GM12878 (cell line): Measurements from ENCODE around the gene THAP4. TPM values are rescaled to one million over a fixed set of nuclear protein-coding genes. Genes with fewer than 3 reads are reported as not detected.

ENCODE experiments used
- EGR1 ChIP-seq, 2 experiments: IDR thresholded peaks; 1 replicate in 1 of 2; 2 replicates in 1 of 2; pipeline ENCODE4 v1.6.1; 2011 to 2012; ENCODE audit warnings: low read depth in 2 of 2, low read length in 2 of 2, borderline replicate concordance in 1 of 2, mild to moderate bottlenecking in 1 of 2, moderate library complexity in 1 of 2
- GABPA ChIP-seq: IDR thresholded peaks from 2 replicates; pipeline ENCODE4 v1.6.1; 2014; ENCODE audit warnings: antibody characterized with exemption, low read depth, mild to moderate bottlenecking, inconsistent platforms
- IKZF2 ChIP-seq, 2 experiments: fragments of 450-650 bp; IDR thresholded peaks; 2 replicates each; pipeline ENCODE4 v1.6.1; 2017; ENCODE audit warnings: mild to moderate bottlenecking in 2 of 2, moderate library complexity in 2 of 2
- NR2C2 ChIP-seq: IDR thresholded peaks from 2 replicates; pipeline ENCODE4 v1.6.1; 2011; ENCODE audit warnings: borderline replicate concordance, low read depth; ENCODE audit not compliant: control insufficient read depth, insufficient read length
- REST ChIP-seq: IDR thresholded peaks from 2 replicates; pipeline ENCODE4 v1.6.1; 2012; ENCODE audit warnings: mild to moderate bottlenecking, low read depth, low read length
- SMC3 ChIP-seq: IDR thresholded peaks from 2 replicates; pipeline ENCODE4 v1.6.1; 2011; ENCODE audit warnings: low read length, improper control_type of control experiment, borderline replicate concordance
- SP1 ChIP-seq: IDR thresholded peaks from one replicate; pipeline ENCODE4 v1.6.1; 2011; ENCODE audit warnings: low read depth, low read length
- ZNF274 ChIP-seq: IDR thresholded peaks from one replicate; pipeline ENCODE4 v1.8.0; 2011; ENCODE audit not compliant: insufficient read length, insufficient read depth
- polyA plus RNA-seq, 11 experiments: library from polyadenylated mRNA; depleted of rRNA in 4 of 11; unstranded in 6 of 11; stranded (reverse) in 5 of 11; fragments of >200 nt; fragmentation: Nextera tagmentation in 4 of 11; fragmentation: Illumina TruSeq in 1 of 11; extraction: Ambion mirVana in 4 of 11; extraction: Trizol in 1 of 11; gene quantifications; 1 replicate in 1 of 11; 2 replicates in 10 of 11; pipeline versions ENCODE4 v1.2.1 to v1.2.3, GENCODE V29; 2011 to 2016; ENCODE audit warnings: inconsistent platforms in 2 of 11, missing spikeins in 2 of 11, low read depth in 1 of 11
- total RNA-seq, 4 experiments: library from RNA; depleted of rRNA in 3 of 4; stranded (reverse); fragments of >200 nt in 3 of 4; fragmentation: Illumina TruSeq in 1 of 4; extraction: Trizol in 1 of 4; gene quantifications; 2 replicates each; pipeline versions ENCODE4 v1.2.1 to v1.2.3, GENCODE V29; 2013 to 2021
- TF ChIP-seq, protein P1 (sequence below): fragments of 450-650 bp; IDR thresholded peaks from 2 replicates; pipeline ENCODE4 v1.6.1; 2017; ENCODE audit warnings: mild to moderate bottlenecking, low read depth, inconsistent platforms; ENCODE audit not compliant: poor library complexity, severe bottlenecking
- TF ChIP-seq, protein P2 (sequence below): IDR thresholded peaks from 2 replicates; pipeline ENCODE4 v1.6.1; 2012; ENCODE audit warnings: improper control_type of control experiment, low read depth, low read length; ENCODE audit not compliant: insufficient replicate concordance
- TF ChIP-seq, protein P3 (sequence below), 3 experiments: IDR thresholded peaks in 2 of 3; conservative IDR thresholded peaks in 1 of 3; 2 replicates each; pipeline ENCODE4 v1.5.1; 2011; ENCODE audit warnings: low read depth in 3 of 3, low read length in 3 of 3, mild to moderate bottlenecking in 3 of 3, control low read depth in 2 of 3, moderate library complexity in 2 of 3, inconsistent platforms in 1 of 3, mixed read lengths in 1 of 3; ENCODE audit not compliant: control insufficient read depth in 2 of 3, insufficient read depth in 1 of 3; ENCODE audit errors: extremely low read depth in 1 of 3
- TF ChIP-seq, protein P4 (sequence below): fragments of 450-650 bp; IDR thresholded peaks from 2 replicates; pipeline ENCODE4 v1.6.1; 2017; ENCODE audit warnings: low read depth, mild to moderate bottlenecking, moderate library complexity

THAP4 gene
- total and polyA plus RNA-seq, 10 of the 15 experiments (the other 5 are each of a cell fraction or from before 2014, with no cell fraction given), result 12.9 to 67.7 (median 44.5) TPM

DNA sequence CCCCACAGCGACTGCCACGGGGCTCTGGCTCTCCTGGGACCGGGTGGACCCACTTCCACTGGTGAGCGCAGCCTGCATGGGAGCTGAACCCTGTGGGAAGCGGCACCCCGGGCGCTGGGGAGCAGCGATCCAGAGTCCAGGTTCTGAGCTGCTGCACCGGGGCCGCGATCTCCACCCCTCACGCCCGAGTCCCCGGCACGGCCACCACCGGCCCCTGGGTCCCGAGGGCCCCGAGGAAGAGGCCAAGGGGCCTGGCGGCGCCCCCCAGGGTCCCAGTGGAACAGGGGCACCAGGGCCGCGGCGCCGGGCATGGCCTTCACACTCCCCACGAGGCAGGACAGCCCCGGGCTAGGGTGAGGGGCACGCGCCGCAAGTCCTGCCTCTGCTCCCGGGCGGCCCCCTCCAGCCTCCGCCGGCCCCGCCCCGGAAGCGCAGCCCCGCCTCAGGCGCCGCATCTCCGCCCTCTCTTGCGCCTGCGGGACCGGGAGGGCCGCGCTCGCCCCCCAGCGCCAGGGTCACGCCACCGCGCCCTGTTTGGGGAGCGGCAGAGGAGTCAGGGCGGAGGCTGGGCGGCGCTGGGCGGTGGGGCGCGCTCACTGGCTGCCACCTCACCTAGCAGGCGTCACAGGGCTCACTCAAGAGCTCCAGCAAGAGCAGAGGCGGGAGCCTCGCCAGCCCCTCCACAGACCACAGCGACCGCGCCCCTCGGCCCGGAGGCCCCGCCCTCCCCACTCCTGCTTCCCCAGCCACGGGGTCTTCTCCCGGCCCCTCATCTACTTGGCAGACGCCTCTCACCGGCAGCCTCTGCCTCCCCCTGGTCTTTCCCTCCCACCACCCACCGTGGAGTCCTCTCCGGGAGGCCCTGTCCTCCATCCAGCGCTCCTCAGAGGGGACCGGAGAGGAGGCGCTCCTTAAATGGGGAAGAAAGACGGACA is 26.8 kb downstream of the THAP4 start (continued):
- TF ChIP-seq SP1, result no peak
- TF ChIP-seq, protein P1, sequence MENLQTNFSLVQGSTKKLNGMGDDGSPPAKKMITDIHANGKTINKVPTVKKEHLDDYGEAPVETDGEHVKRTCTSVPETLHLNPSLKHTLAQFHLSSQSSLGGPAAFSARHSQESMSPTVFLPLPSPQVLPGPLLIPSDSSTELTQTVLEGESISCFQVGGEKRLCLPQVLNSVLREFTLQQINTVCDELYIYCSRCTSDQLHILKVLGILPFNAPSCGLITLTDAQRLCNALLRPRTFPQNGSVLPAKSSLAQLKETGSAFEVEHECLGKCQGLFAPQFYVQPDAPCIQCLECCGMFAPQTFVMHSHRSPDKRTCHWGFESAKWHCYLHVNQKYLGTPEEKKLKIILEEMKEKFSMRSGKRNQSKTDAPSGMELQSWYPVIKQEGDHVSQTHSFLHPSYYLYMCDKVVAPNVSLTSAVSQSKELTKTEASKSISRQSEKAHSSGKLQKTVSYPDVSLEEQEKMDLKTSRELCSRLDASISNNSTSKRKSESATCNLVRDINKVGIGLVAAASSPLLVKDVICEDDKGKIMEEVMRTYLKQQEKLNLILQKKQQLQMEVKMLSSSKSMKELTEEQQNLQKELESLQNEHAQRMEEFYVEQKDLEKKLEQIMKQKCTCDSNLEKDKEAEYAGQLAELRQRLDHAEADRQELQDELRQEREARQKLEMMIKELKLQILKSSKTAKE, result no peak
- TF ChIP-seq REST, result no peak
- TF ChIP-seq, protein P2, sequence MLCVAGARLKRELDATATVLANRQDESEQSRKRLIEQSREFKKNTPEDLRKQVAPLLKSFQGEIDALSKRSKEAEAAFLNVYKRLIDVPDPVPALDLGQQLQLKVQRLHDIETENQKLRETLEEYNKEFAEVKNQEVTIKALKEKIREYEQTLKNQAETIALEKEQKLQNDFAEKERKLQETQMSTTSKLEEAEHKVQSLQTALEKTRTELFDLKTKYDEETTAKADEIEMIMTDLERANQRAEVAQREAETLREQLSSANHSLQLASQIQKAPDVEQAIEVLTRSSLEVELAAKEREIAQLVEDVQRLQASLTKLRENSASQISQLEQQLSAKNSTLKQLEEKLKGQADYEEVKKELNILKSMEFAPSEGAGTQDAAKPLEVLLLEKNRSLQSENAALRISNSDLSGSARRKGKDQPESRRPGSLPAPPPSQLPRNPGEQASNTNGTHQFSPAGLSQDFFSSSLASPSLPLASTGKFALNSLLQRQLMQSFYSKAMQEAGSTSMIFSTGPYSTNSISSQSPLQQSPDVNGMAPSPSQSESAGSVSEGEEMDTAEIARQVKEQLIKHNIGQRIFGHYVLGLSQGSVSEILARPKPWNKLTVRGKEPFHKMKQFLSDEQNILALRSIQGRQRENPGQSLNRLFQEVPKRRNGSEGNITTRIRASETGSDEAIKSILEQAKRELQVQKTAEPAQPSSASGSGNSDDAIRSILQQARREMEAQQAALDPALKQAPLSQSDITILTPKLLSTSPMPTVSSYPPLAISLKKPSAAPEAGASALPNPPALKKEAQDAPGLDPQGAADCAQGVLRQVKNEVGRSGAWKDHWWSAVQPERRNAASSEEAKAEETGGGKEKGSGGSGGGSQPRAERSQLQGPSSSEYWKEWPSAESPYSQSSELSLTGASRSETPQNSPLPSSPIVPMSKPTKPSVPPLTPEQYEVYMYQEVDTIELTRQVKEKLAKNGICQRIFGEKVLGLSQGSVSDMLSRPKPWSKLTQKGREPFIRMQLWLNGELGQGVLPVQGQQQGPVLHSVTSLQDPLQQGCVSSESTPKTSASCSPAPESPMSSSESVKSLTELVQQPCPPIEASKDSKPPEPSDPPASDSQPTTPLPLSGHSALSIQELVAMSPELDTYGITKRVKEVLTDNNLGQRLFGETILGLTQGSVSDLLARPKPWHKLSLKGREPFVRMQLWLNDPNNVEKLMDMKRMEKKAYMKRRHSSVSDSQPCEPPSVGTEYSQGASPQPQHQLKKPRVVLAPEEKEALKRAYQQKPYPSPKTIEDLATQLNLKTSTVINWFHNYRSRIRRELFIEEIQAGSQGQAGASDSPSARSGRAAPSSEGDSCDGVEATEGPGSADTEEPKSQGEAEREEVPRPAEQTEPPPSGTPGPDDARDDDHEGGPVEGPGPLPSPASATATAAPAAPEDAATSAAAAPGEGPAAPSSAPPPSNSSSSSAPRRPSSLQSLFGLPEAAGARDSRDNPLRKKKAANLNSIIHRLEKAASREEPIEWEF, result no peak
- no peak for TF ChIP-seq NR2C2
- peak; percentile 41; the same call in 1 of the 2 replicates for TF ChIP-seq SMC3
- TF ChIP-seq, protein P3, sequence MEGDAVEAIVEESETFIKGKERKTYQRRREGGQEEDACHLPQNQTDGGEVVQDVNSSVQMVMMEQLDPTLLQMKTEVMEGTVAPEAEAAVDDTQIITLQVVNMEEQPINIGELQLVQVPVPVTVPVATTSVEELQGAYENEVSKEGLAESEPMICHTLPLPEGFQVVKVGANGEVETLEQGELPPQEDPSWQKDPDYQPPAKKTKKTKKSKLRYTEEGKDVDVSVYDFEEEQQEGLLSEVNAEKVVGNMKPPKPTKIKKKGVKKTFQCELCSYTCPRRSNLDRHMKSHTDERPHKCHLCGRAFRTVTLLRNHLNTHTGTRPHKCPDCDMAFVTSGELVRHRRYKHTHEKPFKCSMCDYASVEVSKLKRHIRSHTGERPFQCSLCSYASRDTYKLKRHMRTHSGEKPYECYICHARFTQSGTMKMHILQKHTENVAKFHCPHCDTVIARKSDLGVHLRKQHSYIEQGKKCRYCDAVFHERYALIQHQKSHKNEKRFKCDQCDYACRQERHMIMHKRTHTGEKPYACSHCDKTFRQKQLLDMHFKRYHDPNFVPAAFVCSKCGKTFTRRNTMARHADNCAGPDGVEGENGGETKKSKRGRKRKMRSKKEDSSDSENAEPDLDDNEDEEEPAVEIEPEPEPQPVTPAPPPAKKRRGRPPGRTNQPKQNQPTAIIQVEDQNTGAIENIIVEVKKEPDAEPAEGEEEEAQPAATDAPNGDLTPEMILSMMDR (IDR thresholded peaks at IDR 0.05 in 2 of 3, conservative IDR thresholded peaks at IDR 0.05 in 1 of 3; ENCODE audit: control insufficient read depth in 2 of 3, extremely low read depth in 1 of 3, insufficient read depth in 1 of 3, low read depth in 3 of 3, low read length in 3 of 3), result peak; percentile 71 to 84 (median 75); a peak in 5 of 6 replicates
- no peak; a peak in 1 of 3 replicates for TF ChIP-seq EGR1 (IDR thresholded peaks at IDR 0.05; ENCODE audit: borderline replicate concordance in 1 of 2, low read depth in 2 of 2, low read length in 2 of 2)
- TF ChIP-seq GABPA, result no peak
- no peak for TF ChIP-seq ZNF274
- TF ChIP-seq IKZF2 (IDR thresholded peaks at IDR 0.05), result no peak
- TF ChIP-seq, protein P4, sequence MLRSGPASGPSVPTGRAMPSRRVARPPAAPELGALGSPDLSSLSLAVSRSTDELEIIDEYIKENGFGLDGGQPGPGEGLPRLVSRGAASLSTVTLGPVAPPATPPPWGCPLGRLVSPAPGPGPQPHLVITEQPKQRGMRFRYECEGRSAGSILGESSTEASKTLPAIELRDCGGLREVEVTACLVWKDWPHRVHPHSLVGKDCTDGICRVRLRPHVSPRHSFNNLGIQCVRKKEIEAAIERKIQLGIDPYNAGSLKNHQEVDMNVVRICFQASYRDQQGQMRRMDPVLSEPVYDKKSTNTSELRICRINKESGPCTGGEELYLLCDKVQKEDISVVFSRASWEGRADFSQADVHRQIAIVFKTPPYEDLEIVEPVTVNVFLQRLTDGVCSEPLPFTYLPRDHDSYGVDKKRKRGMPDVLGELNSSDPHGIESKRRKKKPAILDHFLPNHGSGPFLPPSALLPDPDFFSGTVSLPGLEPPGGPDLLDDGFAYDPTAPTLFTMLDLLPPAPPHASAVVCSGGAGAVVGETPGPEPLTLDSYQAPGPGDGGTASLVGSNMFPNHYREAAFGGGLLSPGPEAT, result no peak
